Fibroblast of lung (primary cell): ENCODE results near the gene FCSK.

Experiments used
- EZH2 ChIP-seq: IDR thresholded peaks from 2 replicates; pipeline ENCODE4 v1.5.1; 2012; ENCODE audit warnings: low read length, control low read depth, mild to moderate bottlenecking; ENCODE audit errors: missing control alignments
- TF ChIP-seq, protein P1 (sequence below), 2 donors: IDR thresholded peaks in 1 of 2; conservative IDR thresholded peaks in 1 of 2; 1 replicate in 1 of 2; 2 replicates in 1 of 2; pipeline ENCODE4 v1.5.1; 2011 to 2012; ENCODE audit warnings: low read length in 2 of 2, control low read depth in 1 of 2, inconsistent platforms in 1 of 2, low read depth in 1 of 2, mild to moderate bottlenecking in 1 of 2

- TF ChIP-seq, protein P1, sequence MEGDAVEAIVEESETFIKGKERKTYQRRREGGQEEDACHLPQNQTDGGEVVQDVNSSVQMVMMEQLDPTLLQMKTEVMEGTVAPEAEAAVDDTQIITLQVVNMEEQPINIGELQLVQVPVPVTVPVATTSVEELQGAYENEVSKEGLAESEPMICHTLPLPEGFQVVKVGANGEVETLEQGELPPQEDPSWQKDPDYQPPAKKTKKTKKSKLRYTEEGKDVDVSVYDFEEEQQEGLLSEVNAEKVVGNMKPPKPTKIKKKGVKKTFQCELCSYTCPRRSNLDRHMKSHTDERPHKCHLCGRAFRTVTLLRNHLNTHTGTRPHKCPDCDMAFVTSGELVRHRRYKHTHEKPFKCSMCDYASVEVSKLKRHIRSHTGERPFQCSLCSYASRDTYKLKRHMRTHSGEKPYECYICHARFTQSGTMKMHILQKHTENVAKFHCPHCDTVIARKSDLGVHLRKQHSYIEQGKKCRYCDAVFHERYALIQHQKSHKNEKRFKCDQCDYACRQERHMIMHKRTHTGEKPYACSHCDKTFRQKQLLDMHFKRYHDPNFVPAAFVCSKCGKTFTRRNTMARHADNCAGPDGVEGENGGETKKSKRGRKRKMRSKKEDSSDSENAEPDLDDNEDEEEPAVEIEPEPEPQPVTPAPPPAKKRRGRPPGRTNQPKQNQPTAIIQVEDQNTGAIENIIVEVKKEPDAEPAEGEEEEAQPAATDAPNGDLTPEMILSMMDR (conservative IDR thresholded peaks at IDR 0.05 in 1 of 2, IDR thresholded peaks at IDR 0.05 in 1 of 2; ENCODE audit: low read depth in 1 of 2, low read length in 2 of 2): no peak
- no peak for TF ChIP-seq EZH2
Measured at GRCh38 chr16:70480127-70481105, 26.0 kb downstream of the FCSK start.
